Activated CD4-positive, alpha-beta T cell treated with anti-CD3 and anti-CD28 coated beads, Interleukin-10, Interleukin-2, amounts not matched to agents 100 ng/mL and 50 ng/mL, durations not matched to agents 16 hours and 8 hours (primary cell): ENCODE measurements around the gene IER2.

Experiments used
- DNase-seq: peaks from one replicate; pipeline ENCODE4 v3.0.0-alpha.2; 2020

The IER2 gene

GRCh38 chr19:13119627-13120026 is 30.6 kb upstream of the IER2 start:
- DNase-seq, result no peak

- no peak for DNase-seq
Measured at GRCh38 chr19:13120031-13120430, 30.2 kb upstream of the IER2 start.

- no peak for DNase-seq
Measured at GRCh38 chr19:13120817-13121216, 29.4 kb upstream of the IER2 start.

- no peak for DNase-seq
Measured at GRCh38 chr19:13121551-13122274, 28.5 kb upstream of the IER2 start.

GRCh38 chr19:13122275-13122878 is 27.8 kb upstream of the IER2 start:
- no peak for DNase-seq

- no peak for DNase-seq
Measured at GRCh38 chr19:13122980-13123957, 26.9 kb upstream of the IER2 start.

- no peak for DNase-seq
Measured at GRCh38 chr19:13127051-13127450, 23.2 kb upstream of the IER2 start.

GRCh38 chr19:13127811-13128575 is 22.2 kb upstream of the IER2 start:
- DNase-seq, result no peak

GRCh38 chr19:13128583-13128982 is 21.6 kb upstream of the IER2 start:
- DNase-seq, result no peak

GRCh38 chr19:13129384-13129783 is 20.8 kb upstream of the IER2 start:
- DNase-seq, result no peak

- DNase-seq, result no peak
Measured at GRCh38 chr19:13130886-13131490, 19.2 kb upstream of the IER2 start.

GRCh38 chr19:13132471-13133180 is 17.6 kb upstream of the IER2 start:
- peak; percentile 88 for DNase-seq

GRCh38 chr19:13133241-13133870 is 16.9 kb upstream of the IER2 start:
- DNase-seq, result no peak

- no peak for DNase-seq
Measured at GRCh38 chr19:13134626-13135025, 15.6 kb upstream of the IER2 start.

- no peak for DNase-seq
Measured at GRCh38 chr19:13135068-13136062, 14.8 kb upstream of the IER2 start.

GRCh38 chr19:13137290-13137794 is 12.9 kb upstream of the IER2 start:
- DNase-seq, result no peak

GRCh38 chr19:13138171-13138915 is 11.9 kb upstream of the IER2 start:
- no peak for DNase-seq

GRCh38 chr19:13138916-13139198 is 11.4 kb upstream of the IER2 start:
- DNase-seq, result no peak

GRCh38 chr19:13139633-13140311 is 10.4 kb upstream of the IER2 start:
- no peak for DNase-seq
